AG04449 (cell line): ENCODE results near the gene CHODL.

Experiments
- CTCF ChIA-PET: fragments of 350-600 bp; formaldehyde crosslinking; extraction: SDS; loops from one replicate; lab custom pipeline; 2021; ENCODE audit warnings: antibody characterized with exemption; lab: Yijun Ruan, JAX
- POLR2A ChIA-PET: fragments of 400-600, 350-600 bp; formaldehyde crosslinking; extraction: SDS; loops from one replicate; lab custom pipeline; 2020; ENCODE audit warnings: antibody characterized with exemption, inconsistent platforms; lab: Yijun Ruan, JAX
- DNase-seq: peaks from one replicate; pipeline ENCODE4 v3.0.0-alpha.2; 2010; ENCODE audit warnings: low read depth, low spot score
- H3K4me3 ChIP-seq: 2 replicates; pipeline ENCODE4 v1.5.1; 2011; ENCODE audit warnings: low read depth, mild to moderate bottlenecking, control low read depth, low read length
- TF ChIP-seq, protein P1 (sequence below): IDR thresholded peaks from one replicate; pipeline ENCODE4 v1.5.1; 2011; ENCODE audit warnings: mild to moderate bottlenecking, moderate library complexity, low read length, control low read depth, inconsistent platforms; ENCODE audit not compliant: insufficient read depth; ENCODE audit errors: missing control alignments

CHODL gene

DNA sequence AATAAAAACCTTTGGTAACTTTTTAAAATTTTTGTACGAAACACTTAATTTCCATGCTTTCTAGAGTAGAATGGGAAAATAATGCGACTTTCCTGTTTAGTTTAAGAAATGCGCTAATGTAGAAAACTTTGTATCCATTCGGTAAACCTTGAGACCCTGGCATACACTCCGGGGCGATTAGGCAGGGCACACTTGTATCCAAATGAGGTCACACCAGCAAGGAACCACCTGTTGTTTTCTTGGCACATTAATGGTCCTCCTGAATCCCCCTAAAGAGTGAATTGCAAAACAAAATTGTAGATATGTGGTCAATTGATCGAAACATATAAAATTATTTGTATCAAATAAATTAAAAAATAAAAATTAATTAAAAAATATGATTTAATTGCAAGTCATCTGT, 25.2 kb downstream of the CHODL start:
- TF ChIP-seq, protein P1, sequence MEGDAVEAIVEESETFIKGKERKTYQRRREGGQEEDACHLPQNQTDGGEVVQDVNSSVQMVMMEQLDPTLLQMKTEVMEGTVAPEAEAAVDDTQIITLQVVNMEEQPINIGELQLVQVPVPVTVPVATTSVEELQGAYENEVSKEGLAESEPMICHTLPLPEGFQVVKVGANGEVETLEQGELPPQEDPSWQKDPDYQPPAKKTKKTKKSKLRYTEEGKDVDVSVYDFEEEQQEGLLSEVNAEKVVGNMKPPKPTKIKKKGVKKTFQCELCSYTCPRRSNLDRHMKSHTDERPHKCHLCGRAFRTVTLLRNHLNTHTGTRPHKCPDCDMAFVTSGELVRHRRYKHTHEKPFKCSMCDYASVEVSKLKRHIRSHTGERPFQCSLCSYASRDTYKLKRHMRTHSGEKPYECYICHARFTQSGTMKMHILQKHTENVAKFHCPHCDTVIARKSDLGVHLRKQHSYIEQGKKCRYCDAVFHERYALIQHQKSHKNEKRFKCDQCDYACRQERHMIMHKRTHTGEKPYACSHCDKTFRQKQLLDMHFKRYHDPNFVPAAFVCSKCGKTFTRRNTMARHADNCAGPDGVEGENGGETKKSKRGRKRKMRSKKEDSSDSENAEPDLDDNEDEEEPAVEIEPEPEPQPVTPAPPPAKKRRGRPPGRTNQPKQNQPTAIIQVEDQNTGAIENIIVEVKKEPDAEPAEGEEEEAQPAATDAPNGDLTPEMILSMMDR, result no peak
- POLR2A ChIA-PET, result no interaction called here
- DNase-seq, result no peak
- no peak overlapping the region for H3K4me3 ChIP-seq
- CTCF ChIA-PET, result no interaction called here

DNA sequence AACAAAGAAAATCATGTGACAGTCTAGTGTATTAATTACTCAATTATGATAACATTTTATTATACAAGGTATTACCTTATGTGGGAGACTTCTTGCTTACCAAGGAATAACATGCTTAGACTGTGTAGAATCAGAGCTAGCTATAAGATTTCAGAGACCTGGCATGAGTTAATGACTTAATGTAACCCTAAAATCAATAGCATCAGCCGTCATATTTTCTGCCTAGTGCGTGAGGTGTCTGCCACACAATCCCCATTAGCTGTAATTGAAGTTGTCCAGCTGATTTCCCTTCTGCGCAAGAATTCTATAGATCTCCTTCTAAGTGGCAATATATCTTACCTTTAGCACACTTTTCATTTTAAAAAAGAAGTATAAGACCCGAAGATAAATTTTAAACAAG, 28.8 kb downstream of the CHODL start:
- TF ChIP-seq, protein P1, result no peak
- ChIA-PET CTCF (no interaction called here), POLR2A (no interaction called here)
- no peak overlapping the region for H3K4me3 ChIP-seq
- no peak for DNase-seq

DNA sequence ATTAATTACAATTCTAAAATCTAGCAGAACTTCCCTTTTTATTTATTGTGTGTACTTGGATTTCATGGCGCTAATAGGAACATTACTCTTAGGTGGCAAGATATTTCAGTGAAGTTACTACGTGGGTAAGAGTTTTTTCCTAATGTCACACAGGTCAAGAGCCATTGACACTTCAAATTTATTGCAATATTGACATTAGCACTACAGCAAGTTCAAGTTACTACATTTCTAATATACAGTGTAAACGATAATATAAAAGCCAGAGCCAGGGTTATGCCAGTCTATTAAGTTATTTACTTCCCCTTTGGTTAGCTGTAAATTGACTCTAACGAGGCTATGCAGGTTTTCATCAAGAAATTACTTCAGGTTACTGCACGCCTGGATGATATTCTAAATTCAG, 29.7 kb downstream of the CHODL start:
- POLR2A ChIA-PET, result no interaction called here
- TF ChIP-seq, protein P1, result no peak
- no peak for DNase-seq
- CTCF ChIA-PET, result no interaction called here
- H3K4me3 ChIP-seq, result no peak overlapping the region

DNA sequence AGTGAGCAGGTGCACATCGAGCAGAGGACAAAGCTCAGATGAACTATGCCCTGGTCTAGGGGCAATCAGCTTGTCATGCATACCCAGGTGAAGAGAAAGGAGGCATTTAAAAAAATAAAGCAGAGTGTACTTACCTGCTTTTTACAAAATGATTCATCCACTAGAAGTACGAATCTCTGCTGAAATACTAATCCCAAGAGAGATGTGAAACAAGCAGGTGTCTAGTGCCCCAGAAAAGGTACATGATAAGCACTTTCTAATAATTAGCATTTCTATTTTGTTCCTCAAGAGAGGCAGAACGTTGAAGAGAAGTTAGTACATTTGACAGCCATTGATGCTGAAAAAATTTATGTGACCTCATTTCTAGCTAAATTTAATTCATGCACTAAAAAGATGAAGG, 31.1 kb downstream of the CHODL start:
- no peak overlapping the region for H3K4me3 ChIP-seq
- ChIA-PET POLR2A (no interaction called here), CTCF (no interaction called here)
- DNase-seq, result no peak
- TF ChIP-seq, protein P1, result no peak

DNA sequence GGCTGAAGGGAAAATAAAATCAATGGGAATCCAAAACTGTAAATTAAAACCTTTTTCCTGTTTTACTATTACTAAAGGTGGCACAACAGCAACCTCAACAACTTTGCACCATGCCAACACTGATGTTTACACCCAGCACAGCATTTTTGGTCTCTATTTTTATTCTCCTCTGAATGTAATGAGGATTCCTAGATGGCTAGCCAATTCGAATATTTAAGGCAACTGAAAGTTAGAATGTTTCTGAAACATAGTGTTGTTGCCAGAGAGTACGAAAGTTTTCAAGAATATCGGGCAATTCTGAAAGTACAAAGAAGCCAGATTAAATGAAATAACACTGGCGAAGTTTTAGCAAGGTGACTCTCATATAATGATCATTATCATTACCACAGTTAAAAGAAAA, 40.7 kb downstream of the CHODL start:
- TF ChIP-seq, protein P1, result no peak
- no peak for DNase-seq
- ChIA-PET CTCF (no interaction called here), POLR2A (no interaction called here)
- H3K4me3 ChIP-seq, result no peak overlapping the region

DNA sequence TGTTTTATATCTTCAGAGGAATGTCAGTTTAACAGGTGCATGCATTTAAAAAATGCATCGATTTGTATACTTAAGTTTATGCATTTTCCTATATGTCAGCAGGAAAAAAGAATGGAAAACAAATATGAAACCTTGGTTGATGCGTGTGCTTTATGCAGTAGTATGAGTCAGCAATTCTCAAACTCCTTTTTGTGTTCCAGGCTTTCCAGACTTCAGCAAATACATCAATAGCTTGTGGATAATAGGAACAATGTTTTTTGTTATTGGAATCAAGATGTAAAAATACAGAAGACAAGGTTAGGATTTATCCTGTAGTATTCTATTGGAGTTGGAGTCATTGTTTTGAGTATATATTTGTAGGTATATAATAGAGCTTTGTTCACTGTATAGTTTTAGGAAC, 45.2 kb downstream of the CHODL start:
- DNase-seq, result no peak
- POLR2A ChIA-PET, result no interaction called here
- CTCF ChIA-PET, result no interaction called here
- TF ChIP-seq, protein P1, result no peak
- H3K4me3 ChIP-seq, result no peak overlapping the region
